H1 (cell line): ENCODE data around the gene FXYD7.

Source experiments
- EP300 ChIP-seq, 2 experiments: IDR thresholded peaks; 1 replicate in 1 of 2; 2 replicates in 1 of 2; pipeline ENCODE4 v1.6.1; 2011 to 2012; ENCODE audit warnings: low read depth in 2 of 2, low read length in 2 of 2, mild to moderate bottlenecking in 2 of 2, borderline replicate concordance in 1 of 2, inconsistent platforms in 1 of 2, moderate library complexity in 1 of 2
- JUND ChIP-seq: IDR thresholded peaks from 2 replicates; pipeline ENCODE4 v1.6.1; 2011; ENCODE audit warnings: mild to moderate bottlenecking, improper control_type of control experiment, low read length
- POLR2A ChIP-seq, 2 experiments: IDR thresholded peaks; 1 replicate in 1 of 2; 2 replicates in 1 of 2; pipeline ENCODE4 v1.6.1; 2011; ENCODE audit warnings: low read depth in 2 of 2, low read length in 2 of 2, mild to moderate bottlenecking in 2 of 2; ENCODE audit errors: control extremely low read depth in 1 of 2
- POLR2AphosphoS5 ChIP-seq: IDR thresholded peaks from 2 replicates; pipeline ENCODE4 v1.6.1; 2011; ENCODE audit warnings: low read depth, low read length
- RAD21 ChIP-seq, 2 experiments: IDR thresholded peaks in 1 of 2; conservative IDR thresholded peaks in 1 of 2; 2 replicates each; pipeline ENCODE4 v1.6.1; 2011; ENCODE audit warnings: low read depth in 2 of 2, low read length in 2 of 2, improper control_type of control experiment in 1 of 2, inconsistent platforms in 1 of 2, mild to moderate bottlenecking in 1 of 2, moderate library complexity in 1 of 2
- SAP30 ChIP-seq: fragments of 300-600 bp; sonication (generic); IDR thresholded peaks from 2 replicates; pipeline ENCODE4 v1.7.1; 2012; ENCODE audit warnings: low read length, moderate library complexity, mild to moderate bottlenecking, inconsistent platforms; ENCODE audit not compliant: insufficient read depth, insufficient replicate concordance
- TCF12 ChIP-seq: IDR thresholded peaks from 2 replicates; pipeline ENCODE4 v1.6.1; 2011; ENCODE audit warnings: low read depth, mild to moderate bottlenecking, low read length
- YY1 ChIP-seq: IDR thresholded peaks from 2 replicates; pipeline ENCODE4 v1.6.1; 2011; ENCODE audit warnings: low read depth, mild to moderate bottlenecking, low read length
- TF ChIP-seq, protein P1 (sequence below), 3 experiments: IDR thresholded peaks; 1 replicate in 2 of 3; 2 replicates in 1 of 3; pipeline versions ENCODE4 v1.5.1 to v1.6.1; 2011; ENCODE audit warnings: low read length in 3 of 3, mild to moderate bottlenecking in 3 of 3, inconsistent platforms in 2 of 3, low read depth in 1 of 3, moderate library complexity in 1 of 3; ENCODE audit not compliant: insufficient read depth in 1 of 3; ENCODE audit errors: control extremely low read depth in 1 of 3
- TF ChIP-seq, protein P2 (sequence below): fragments of 300-600 bp; sonication (generic); IDR thresholded peaks from 2 replicates; pipeline ENCODE4 v1.7.1; 2012; ENCODE audit warnings: low read length, moderate library complexity, mild to moderate bottlenecking, inconsistent platforms; ENCODE audit not compliant: insufficient replicate concordance

DNA sequence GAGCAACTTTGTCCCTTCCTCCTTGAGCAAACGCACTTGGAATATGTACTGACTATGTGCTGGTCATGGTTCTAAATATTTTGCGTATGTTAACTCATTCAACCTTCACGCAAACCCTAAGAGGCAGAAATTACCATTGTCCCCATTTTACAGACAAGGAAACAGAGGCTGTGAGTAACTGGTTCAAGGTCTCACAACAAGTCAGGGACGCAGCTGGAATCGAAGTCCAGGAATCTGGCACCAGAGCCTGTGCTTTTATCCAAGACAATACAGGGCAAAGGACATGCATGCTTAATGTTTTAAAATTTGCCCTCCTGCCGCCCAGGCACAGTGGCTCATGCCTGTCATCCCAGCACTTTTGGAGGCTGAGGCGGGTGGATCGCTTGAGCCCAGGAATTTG is 16.6 kb downstream of the FXYD7 start:
- TF ChIP-seq RAD21 (IDR thresholded peaks at IDR 0.05 in 1 of 2, conservative IDR thresholded peaks at IDR 0.05 in 1 of 2; ENCODE audit: low read depth in 2 of 2, low read length in 2 of 2) = no peak
- no peak for TF ChIP-seq POLR2AphosphoS5
- no peak for TF ChIP-seq YY1
- TF ChIP-seq, protein P1, sequence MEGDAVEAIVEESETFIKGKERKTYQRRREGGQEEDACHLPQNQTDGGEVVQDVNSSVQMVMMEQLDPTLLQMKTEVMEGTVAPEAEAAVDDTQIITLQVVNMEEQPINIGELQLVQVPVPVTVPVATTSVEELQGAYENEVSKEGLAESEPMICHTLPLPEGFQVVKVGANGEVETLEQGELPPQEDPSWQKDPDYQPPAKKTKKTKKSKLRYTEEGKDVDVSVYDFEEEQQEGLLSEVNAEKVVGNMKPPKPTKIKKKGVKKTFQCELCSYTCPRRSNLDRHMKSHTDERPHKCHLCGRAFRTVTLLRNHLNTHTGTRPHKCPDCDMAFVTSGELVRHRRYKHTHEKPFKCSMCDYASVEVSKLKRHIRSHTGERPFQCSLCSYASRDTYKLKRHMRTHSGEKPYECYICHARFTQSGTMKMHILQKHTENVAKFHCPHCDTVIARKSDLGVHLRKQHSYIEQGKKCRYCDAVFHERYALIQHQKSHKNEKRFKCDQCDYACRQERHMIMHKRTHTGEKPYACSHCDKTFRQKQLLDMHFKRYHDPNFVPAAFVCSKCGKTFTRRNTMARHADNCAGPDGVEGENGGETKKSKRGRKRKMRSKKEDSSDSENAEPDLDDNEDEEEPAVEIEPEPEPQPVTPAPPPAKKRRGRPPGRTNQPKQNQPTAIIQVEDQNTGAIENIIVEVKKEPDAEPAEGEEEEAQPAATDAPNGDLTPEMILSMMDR (IDR thresholded peaks at IDR 0.05; ENCODE audit: control extremely low read depth in 1 of 3, insufficient read depth in 1 of 3, low read depth in 1 of 3, low read length in 3 of 3) = no peak
- TF ChIP-seq SAP30 = no peak
- TF ChIP-seq, protein P2, sequence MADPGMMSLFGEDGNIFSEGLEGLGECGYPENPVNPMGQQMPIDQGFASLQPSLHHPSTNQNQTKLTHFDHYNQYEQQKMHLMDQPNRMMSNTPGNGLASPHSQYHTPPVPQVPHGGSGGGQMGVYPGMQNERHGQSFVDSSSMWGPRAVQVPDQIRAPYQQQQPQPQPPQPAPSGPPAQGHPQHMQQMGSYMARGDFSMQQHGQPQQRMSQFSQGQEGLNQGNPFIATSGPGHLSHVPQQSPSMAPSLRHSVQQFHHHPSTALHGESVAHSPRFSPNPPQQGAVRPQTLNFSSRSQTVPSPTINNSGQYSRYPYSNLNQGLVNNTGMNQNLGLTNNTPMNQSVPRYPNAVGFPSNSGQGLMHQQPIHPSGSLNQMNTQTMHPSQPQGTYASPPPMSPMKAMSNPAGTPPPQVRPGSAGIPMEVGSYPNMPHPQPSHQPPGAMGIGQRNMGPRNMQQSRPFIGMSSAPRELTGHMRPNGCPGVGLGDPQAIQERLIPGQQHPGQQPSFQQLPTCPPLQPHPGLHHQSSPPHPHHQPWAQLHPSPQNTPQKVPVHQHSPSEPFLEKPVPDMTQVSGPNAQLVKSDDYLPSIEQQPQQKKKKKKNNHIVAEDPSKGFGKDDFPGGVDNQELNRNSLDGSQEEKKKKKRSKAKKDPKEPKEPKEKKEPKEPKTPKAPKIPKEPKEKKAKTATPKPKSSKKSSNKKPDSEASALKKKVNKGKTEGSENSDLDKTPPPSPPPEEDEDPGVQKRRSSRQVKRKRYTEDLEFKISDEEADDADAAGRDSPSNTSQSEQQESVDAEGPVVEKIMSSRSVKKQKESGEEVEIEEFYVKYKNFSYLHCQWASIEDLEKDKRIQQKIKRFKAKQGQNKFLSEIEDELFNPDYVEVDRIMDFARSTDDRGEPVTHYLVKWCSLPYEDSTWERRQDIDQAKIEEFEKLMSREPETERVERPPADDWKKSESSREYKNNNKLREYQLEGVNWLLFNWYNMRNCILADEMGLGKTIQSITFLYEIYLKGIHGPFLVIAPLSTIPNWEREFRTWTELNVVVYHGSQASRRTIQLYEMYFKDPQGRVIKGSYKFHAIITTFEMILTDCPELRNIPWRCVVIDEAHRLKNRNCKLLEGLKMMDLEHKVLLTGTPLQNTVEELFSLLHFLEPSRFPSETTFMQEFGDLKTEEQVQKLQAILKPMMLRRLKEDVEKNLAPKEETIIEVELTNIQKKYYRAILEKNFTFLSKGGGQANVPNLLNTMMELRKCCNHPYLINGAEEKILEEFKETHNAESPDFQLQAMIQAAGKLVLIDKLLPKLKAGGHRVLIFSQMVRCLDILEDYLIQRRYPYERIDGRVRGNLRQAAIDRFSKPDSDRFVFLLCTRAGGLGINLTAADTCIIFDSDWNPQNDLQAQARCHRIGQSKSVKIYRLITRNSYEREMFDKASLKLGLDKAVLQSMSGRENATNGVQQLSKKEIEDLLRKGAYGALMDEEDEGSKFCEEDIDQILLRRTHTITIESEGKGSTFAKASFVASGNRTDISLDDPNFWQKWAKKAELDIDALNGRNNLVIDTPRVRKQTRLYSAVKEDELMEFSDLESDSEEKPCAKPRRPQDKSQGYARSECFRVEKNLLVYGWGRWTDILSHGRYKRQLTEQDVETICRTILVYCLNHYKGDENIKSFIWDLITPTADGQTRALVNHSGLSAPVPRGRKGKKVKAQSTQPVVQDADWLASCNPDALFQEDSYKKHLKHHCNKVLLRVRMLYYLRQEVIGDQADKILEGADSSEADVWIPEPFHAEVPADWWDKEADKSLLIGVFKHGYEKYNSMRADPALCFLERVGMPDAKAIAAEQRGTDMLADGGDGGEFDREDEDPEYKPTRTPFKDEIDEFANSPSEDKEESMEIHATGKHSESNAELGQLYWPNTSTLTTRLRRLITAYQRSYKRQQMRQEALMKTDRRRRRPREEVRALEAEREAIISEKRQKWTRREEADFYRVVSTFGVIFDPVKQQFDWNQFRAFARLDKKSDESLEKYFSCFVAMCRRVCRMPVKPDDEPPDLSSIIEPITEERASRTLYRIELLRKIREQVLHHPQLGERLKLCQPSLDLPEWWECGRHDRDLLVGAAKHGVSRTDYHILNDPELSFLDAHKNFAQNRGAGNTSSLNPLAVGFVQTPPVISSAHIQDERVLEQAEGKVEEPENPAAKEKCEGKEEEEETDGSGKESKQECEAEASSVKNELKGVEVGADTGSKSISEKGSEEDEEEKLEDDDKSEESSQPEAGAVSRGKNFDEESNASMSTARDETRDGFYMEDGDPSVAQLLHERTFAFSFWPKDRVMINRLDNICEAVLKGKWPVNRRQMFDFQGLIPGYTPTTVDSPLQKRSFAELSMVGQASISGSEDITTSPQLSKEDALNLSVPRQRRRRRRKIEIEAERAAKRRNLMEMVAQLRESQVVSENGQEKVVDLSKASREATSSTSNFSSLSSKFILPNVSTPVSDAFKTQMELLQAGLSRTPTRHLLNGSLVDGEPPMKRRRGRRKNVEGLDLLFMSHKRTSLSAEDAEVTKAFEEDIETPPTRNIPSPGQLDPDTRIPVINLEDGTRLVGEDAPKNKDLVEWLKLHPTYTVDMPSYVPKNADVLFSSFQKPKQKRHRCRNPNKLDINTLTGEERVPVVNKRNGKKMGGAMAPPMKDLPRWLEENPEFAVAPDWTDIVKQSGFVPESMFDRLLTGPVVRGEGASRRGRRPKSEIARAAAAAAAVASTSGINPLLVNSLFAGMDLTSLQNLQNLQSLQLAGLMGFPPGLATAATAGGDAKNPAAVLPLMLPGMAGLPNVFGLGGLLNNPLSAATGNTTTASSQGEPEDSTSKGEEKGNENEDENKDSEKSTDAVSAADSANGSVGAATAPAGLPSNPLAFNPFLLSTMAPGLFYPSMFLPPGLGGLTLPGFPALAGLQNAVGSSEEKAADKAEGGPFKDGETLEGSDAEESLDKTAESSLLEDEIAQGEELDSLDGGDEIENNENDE = no peak
- no peak for TF ChIP-seq EP300 (IDR thresholded peaks at IDR 0.05; ENCODE audit: borderline replicate concordance in 1 of 2, low read depth in 2 of 2, low read length in 2 of 2)
- TF ChIP-seq POLR2A (IDR thresholded peaks at IDR 0.05; ENCODE audit: control extremely low read depth in 1 of 2, low read depth in 2 of 2, low read length in 2 of 2) = no peak
- no peak for TF ChIP-seq TCF12
- TF ChIP-seq JUND = no peak
